Measurements from ENCODE around the gene USP20.

Gene USP20

GRCh38 chr9:129918296-129918950 is 83.2 kb downstream of the USP20 start:
- no peak for DNase-seq (ENCODE audit: low read depth, low spot score)

GRCh38 chr9:129919277-129919676 is 84.0 kb downstream of the USP20 start:
- DNase-seq (ENCODE audit: low read depth, low spot score), result no peak

- DNase-seq (ENCODE audit: low read depth, low spot score), result no peak
Measured at GRCh38 chr9:129919841-129920240, 84.6 kb downstream of the USP20 start.

GRCh38 chr9:129921905-129922304 is 86.6 kb downstream of the USP20 start:
- DNase-seq (ENCODE audit: low read depth, low spot score), result no peak

GRCh38 chr9:129923589-129923988 is 88.3 kb downstream of the USP20 start:
- no peak for DNase-seq (ENCODE audit: low read depth, low spot score)

- no peak for DNase-seq (ENCODE audit: low read depth, low spot score)
Measured at GRCh38 chr9:129929496-129930125, 94.4 kb downstream of the USP20 start.

- no peak for DNase-seq (ENCODE audit: low read depth, low spot score)
Measured at GRCh38 chr9:129930743-129931142, 95.5 kb downstream of the USP20 start.

Data from activated CD4-positive, CD25-positive, alpha-beta regulatory T cell treated with anti-CD3 and anti-CD28 coated beads, Interleukin-2, amount 50 U/mL, for 16 hours (primary cell).